HepG2 (cell line): Measurements from ENCODE around the gene KCNJ14. TPM values are rescaled to one million over a fixed set of nuclear protein-coding genes. Genes with fewer than 3 reads are reported as not detected.

Source experiments
- ATF5 ChIP-seq: sonication (generic); formaldehyde crosslinking; IDR thresholded peaks from 2 replicates; pipeline ENCODE4 v1.4.0; 2020; ENCODE audit warnings: mild to moderate bottlenecking, low read depth, missing genetic modification reagents
- FOSL1 ChIP-seq: sonication (generic); formaldehyde crosslinking; IDR thresholded peaks from 2 replicates; pipeline ENCODE4 v1.9.0; 2021; ENCODE audit warnings: missing genetic modification reagents, borderline replicate concordance
- GATA4 ChIP-seq: sonication (generic); IDR thresholded peaks from 2 replicates; pipeline ENCODE4 v1.6.1; 2016; ENCODE audit warnings: antibody characterized with exemption, low read depth, borderline replicate concordance
- GLI4 ChIP-seq: sonication (generic); formaldehyde crosslinking; IDR thresholded peaks from 2 replicates; pipeline ENCODE4 v1.5.1; 2020; ENCODE audit warnings: missing genetic modification reagents, mild to moderate bottlenecking, moderate library complexity, borderline replicate concordance
- HMG20B ChIP-seq: conservative IDR thresholded peaks from 2 replicates; pipeline ENCODE4 v1.6.1; 2016; ENCODE audit warnings: missing genetic modification reagents, missing compliant biosample characterization
- NCOA2 ChIP-seq: sonication (generic); formaldehyde crosslinking; IDR thresholded peaks from 2 replicates; pipeline ENCODE4 v1.8.0; 2022; ENCODE audit warnings: inconsistent platforms
- NFE2L1 ChIP-seq: sonication (generic); formaldehyde crosslinking; IDR thresholded peaks from 2 replicates; pipeline ENCODE4 v1.4.0; 2020; ENCODE audit warnings: missing genetic modification reagents, mild to moderate bottlenecking, borderline replicate concordance
- NRL ChIP-seq: sonication (generic); formaldehyde crosslinking; IDR thresholded peaks from 2 replicates; pipeline ENCODE4 v1.5.0; 2020; ENCODE audit warnings: missing genetic modification reagents, mild to moderate bottlenecking, moderate library complexity, borderline replicate concordance
- PBX3 ChIP-seq: sonication (generic); formaldehyde crosslinking; IDR thresholded peaks from 2 replicates; pipeline ENCODE4 v1.8.1; 2023; ENCODE audit warnings: missing genetic modification reagents, inconsistent platforms, borderline replicate concordance
- PCBP2 ChIP-seq: fragments of 200-400 bp; formaldehyde crosslinking; optimal IDR thresholded peaks from 2 replicates; pipeline ENCODE3; 2018; ENCODE audit warnings: low read length, low read depth; ENCODE audit not compliant: poor library complexity, severe bottlenecking
- TEF ChIP-seq: sonication (generic); formaldehyde crosslinking; IDR thresholded peaks from 2 replicates; pipeline ENCODE4 v1.5.0; 2020; ENCODE audit warnings: missing genetic modification reagents
- ZFP82 ChIP-seq: sonication (generic); formaldehyde crosslinking; IDR thresholded peaks from 2 replicates; pipeline ENCODE4 v1.5.1; 2020; ENCODE audit warnings: mild to moderate bottlenecking, missing genetic modification reagents, borderline replicate concordance
- ZNF124 ChIP-seq: sonication (generic); formaldehyde crosslinking; IDR thresholded peaks from 2 replicates; pipeline ENCODE4 v1.4.0; 2020; ENCODE audit warnings: missing genetic modification reagents
- ZNF7 ChIP-seq: IDR thresholded peaks from 2 replicates; pipeline ENCODE4 v1.6.1; 2016; ENCODE audit warnings: missing biosample characterization, missing genetic modification reagents
- ZNF788 ChIP-seq: sonication (generic); formaldehyde crosslinking; IDR thresholded peaks from 2 replicates; pipeline ENCODE4 v1.5.0; 2020; ENCODE audit warnings: mild to moderate bottlenecking, missing genetic modification reagents, borderline replicate concordance
- ZNF850 ChIP-seq: sonication (generic); formaldehyde crosslinking; conservative IDR thresholded peaks from 2 replicates; pipeline ENCODE4 v1.9.0; 2021; ENCODE audit warnings: mild to moderate bottlenecking, missing genetic modification reagents
- ZNF879 ChIP-seq: sonication (generic); formaldehyde crosslinking; IDR thresholded peaks from 2 replicates; pipeline ENCODE4 v1.8.1; 2023; ENCODE audit warnings: missing genetic modification reagents
- polyA plus RNA-seq, 8 experiments: library from polyadenylated mRNA; depleted of rRNA in 3 of 8; stranded (reverse) in 7 of 8; unstranded in 1 of 8; fragments of >200 nt; fragmentation: Illumina TruSeq in 4 of 8; extraction: Trizol in 4 of 8; gene quantifications; 2 replicates each; pipeline versions ENCODE4 v1.2.1 to v1.2.3, GENCODE V29; 2011 to 2016; ENCODE audit warnings: low read depth in 4 of 8, missing spikeins in 1 of 8, mixed read lengths in 1 of 8; ENCODE audit not compliant: insufficient read depth in 1 of 8
- total RNA-seq, 5 experiments: library from RNA; depleted of rRNA; stranded (reverse); fragments of >200 nt; fragmentation: Illumina TruSeq; extraction: Trizol; gene quantifications; 2 replicates each; pipeline ENCODE4 v1.2.3, GENCODE V29; 2016; ENCODE audit warnings: low read depth in 1 of 5
- TF ChIP-seq, protein P1 (sequence below): IDR thresholded peaks from 2 replicates; pipeline ENCODE4 v1.6.1; 2016; ENCODE audit warnings: low read depth, control low read depth
- TF ChIP-seq, protein P2 (sequence below): sonication (generic); formaldehyde crosslinking; IDR thresholded peaks from 2 replicates; pipeline ENCODE4 v1.5.0; 2020; ENCODE audit warnings: missing genetic modification reagents, mild to moderate bottlenecking, borderline replicate concordance
- TF ChIP-seq, protein P3 (sequence below): sonication (generic); formaldehyde crosslinking; IDR thresholded peaks from 2 replicates; pipeline ENCODE4 v1.8.0; 2022; ENCODE audit warnings: mild to moderate bottlenecking, missing genetic modification reagents, moderate library complexity

KCNJ14 gene
- total and polyA plus RNA-seq, 2 of the 13 experiments (the other 11 are each of a cell fraction or from before 2014, with no cell fraction given), result 0.20 to 0.51 TPM

DNA sequence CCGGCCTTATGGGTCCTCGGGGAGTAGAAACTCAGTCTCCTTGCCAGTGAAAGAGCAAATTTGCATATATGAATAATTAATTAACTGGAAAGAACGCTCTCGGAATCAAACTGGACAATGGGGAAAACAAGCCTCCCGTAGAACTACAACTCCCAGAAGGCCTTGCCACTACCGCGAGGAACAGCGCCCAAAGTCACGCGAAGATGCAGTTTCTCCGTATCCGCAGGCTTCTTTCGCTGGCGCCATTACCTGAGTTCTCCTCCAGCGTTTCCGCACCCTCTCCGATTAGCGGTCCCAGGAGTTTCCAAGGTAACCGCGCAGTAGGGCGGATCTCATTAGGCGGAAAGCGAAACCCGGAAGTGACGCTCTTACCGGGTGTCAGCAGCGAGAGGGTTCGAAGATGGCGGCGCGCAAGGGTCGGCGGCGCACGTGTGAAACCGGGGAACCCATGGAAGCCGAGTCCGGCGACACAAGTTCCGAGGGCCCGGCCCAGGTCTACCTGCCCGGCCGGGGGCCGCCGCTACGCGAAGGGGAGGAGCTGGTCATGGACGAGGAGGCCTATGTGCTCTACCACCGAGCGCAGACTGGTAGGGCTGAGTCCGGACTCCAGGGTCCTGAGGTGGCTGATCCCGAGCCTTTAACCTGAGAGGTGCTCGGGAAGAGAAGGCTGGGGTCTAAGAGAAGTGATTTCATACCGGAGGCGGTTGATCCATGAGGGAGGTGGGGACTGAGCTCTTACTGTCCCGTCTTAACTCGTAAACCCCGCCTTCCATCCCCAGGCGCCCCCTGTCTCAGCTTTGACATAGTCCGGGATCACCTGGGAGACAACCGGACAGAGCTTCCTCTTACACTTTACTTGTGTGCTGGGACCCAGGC lies 9.5 kb upstream of the KCNJ14 start, which contains the start of gene GRWD1 (continued):
- TF ChIP-seq FOSL1 (CRISPR knock-in tag) (peak; percentile 4; the same call in 1 of the 2 replicates), ZNF879 (no peak), GATA4 (no peak), PCBP2 (no peak), ZNF850 (CRISPR knock-in tag) (0 out of 2 replicates have a peak, but pooled peaks have one; percentile 59), ZFP82 (CRISPR knock-in tag) (no peak), HMG20B (no peak), NFE2L1 (CRISPR knock-in tag) (no peak), TEF (CRISPR knock-in tag) (0 out of 2 replicates have a peak, but pooled peaks have one; percentile 46), ZNF788 (0 out of 2 replicates have a peak, but pooled peaks have one; percentile 77), PBX3 (CRISPR knock-in tag) (peak; percentile 69; the same call in 1 of the 2 replicates), GLI4 (CRISPR knock-in tag) (no peak), ZNF7 (CRISPR knock-in tag) (no peak), ZNF124 (CRISPR knock-in tag) (peak; percentile 77; the same call in 1 of the 2 replicates), NRL (CRISPR knock-in tag) (peak; percentile 93; the same call in 1 of the 2 replicates), NCOA2 (CRISPR knock-in tag) (peak; percentile 20; the same call in 1 of the 2 replicates), ATF5 (CRISPR knock-in tag) (no peak)
- TF ChIP-seq, protein P1, sequence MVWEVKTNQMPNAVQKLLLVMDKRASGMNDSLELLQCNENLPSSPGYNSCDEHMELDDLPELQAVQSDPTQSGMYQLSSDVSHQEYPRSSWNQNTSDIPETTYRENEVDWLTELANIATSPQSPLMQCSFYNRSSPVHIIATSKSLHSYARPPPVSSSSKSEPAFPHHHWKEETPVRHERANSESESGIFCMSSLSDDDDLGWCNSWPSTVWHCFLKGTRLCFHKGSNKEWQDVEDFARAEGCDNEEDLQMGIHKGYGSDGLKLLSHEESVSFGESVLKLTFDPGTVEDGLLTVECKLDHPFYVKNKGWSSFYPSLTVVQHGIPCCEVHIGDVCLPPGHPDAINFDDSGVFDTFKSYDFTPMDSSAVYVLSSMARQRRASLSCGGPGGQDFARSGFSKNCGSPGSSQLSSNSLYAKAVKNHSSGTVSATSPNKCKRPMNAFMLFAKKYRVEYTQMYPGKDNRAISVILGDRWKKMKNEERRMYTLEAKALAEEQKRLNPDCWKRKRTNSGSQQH (CRISPR knock-in tag), result 0 out of 2 replicates have a peak, but pooled peaks have one; percentile 54
- TF ChIP-seq, protein P2, sequence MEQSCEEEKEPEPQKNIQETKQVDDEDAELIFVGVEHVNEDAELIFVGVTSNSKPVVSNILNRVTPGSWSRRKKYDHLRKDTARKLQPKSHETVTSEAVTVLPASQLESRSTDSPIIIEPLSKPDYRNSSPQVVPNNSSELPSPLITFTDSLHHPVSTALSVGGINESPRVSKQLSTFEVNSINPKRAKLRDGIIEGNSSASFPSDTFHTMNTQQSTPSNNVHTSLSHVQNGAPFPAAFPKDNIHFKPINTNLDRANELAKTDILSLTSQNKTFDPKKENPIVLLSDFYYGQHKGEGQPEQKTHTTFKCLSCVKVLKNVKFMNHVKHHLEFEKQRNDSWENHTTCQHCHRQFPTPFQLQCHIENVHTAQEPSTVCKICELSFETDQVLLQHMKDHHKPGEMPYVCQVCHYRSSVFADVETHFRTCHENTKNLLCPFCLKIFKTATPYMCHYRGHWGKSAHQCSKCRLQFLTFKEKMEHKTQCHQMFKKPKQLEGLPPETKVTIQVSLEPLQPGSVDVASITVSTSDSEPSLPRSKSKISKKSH, result no peak; the same call in 1 of the 2 replicates
- TF ChIP-seq, protein P3, sequence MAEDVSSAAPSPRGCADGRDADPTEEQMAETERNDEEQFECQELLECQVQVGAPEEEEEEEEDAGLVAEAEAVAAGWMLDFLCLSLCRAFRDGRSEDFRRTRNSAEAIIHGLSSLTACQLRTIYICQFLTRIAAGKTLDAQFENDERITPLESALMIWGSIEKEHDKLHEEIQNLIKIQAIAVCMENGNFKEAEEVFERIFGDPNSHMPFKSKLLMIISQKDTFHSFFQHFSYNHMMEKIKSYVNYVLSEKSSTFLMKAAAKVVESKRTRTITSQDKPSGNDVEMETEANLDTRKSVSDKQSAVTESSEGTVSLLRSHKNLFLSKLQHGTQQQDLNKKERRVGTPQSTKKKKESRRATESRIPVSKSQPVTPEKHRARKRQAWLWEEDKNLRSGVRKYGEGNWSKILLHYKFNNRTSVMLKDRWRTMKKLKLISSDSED (CRISPR knock-in tag), result no peak
